Left renal cortex interstitium (tissue), 4 donors: ENCODE results near the gene GRHL3. TPM values are rescaled to one million over a fixed set of nuclear protein-coding genes. Genes with fewer than 3 reads are reported as not detected.

ENCODE experiments used
- DNase-seq, 4 donors: peaks; one replicate each; pipeline ENCODE4 v3.0.0-alpha.2; 2013; ENCODE audit warnings: low read depth in 4 of 4, low spot score in 2 of 4, missing footprints in 1 of 4
- polyA plus RNA-seq, 4 donors: library from polyadenylated mRNA; unstranded; fragments of 120-200 nt; gene quantifications; one replicate each; pipeline ENCODE4 v1.2.1, GENCODE V29; 2013; ENCODE audit not compliant: insufficient read length in 4 of 4

Gene GRHL3
- polyA plus RNA-seq, 4 donors, result 2.7 to 6.1 (median 4.5) TPM

DNA sequence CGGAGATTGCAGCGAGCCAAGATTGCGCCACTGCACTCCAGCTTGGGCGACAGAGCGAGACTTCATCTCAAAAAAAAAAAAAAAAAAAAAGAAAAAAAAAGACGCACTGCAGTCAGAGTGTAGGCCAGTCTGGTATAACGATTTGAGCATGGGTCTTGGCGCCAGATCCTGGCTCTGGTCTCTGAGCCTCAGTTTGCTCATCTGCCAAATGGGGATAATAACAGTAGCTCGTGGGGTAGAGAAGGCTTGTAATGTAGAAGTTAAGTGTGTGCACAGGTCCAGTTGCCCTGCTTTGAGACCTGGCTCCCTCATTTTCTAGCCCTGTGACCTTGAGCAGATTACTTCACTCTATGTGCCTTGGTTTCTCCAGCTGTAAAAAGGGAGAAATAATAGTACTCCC lies 26.3 kb upstream of the GRHL3 start:
- no peak for DNase-seq

DNA sequence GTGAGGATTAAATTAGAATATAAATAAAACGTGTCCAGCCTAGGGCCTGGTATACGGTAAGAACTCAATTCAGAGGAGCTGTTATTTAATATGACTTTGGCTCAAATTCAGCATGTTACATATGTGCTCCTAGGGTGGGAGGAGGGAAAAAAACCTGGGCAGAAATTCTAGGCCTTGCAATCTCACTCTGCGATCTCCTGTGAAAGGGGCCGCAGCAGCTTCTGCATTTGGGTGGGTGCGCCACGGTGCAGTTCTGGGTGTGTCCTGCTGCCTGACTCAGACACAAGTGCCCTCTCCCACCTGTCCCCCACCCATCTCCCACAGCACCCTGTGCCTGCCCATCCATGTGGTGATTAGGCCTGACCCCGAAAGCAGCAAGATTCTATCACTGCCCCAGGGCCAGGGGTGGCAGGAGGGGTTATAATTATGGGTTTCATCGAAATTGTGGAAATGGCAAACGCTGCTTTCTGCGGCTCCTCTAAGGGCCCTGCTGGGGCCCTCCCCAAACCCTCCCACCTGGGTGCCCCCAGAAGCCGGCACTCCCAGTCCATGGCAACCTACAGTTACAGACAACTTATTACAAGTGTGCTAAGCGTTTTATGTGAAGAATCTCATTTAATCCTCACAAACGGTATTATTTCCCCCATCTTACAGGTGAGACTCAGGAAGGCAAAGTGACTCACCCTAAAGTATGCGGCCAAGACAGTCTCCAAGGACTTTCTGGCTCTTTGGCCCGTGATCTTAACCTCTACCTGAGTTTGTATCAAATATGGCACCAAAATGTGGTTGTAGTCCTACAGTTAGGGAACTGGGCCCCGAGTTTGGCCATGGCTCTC lies 25.5 kb upstream of the GRHL3 start:
- DNase-seq, result no peak

DNA sequence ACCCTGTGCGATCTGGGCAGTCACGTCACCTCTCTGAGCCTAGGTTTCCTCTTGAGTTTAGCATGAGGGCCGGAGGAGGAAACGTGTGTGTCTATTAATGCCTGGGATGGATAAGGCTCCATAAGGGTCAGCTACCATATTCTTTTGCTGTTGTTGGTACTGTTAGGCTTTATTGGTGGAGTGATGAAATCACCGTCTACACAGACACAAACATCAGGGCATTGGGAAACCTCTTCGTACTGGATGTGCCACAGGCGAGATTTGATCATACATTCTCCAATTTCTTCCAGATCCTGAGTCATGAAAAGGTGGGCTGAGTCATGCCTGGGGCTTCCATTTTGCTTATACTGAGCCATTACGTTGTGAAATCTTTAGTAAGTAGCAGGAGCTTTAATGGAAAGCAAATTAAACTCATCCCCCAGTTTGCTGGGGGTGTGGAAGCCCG lies 24.9 kb upstream of the GRHL3 start:
- peak in 2 of 4 donors; percentile 15 to 29 for DNase-seq

DNA sequence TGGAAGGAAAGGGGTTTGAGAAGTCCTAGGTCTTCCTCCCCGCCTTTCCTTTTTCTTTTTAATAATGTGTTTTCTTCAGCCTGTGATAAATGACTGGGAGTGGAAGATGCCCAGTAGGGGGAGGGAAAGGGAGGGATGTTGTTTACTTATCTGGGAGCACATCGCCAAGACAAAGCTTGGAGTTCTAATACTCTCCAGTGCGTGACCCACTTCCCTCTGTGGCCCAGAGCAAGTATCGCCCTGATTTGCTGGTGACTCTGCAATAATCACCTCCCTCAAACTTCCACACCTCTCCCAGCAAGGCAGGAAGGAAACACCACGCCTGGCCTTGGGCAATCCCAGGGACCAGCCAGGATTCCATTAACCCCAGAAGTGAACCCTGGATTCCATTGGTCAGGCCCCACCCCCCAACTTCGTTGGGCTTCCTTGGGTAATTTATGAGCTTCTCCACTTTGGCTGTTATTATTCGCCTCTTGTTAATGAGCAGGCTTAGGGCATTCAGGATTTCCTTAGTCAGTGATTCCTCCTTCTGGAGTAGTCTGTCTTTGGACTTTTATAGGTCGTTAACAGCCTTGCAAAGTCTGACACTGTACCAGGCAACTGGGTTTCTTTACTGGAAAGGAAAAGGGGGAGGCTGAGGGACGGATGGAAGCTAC lies 24.3 kb upstream of the GRHL3 start:
- peak; percentile 23 to 62 (median 51) for DNase-seq

DNA sequence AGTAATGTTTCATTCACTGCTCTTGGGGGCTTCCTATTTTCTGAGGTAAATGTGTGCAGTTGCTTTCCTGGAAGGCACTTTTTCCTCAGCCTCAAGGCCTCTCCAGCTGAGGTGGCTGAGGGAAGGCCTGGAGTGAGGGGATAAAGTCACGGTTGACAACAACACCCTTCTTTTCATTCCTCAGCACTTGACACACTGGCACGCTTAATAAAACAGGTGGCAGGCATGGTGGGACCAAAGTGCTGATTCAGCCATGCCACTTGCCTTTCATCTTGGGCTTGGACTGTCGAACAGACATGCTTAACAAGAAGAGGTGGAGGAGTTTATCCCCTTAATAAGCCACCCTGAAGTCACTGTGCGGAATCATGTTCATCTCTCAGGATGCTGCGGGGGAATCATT lies 23.6 kb upstream of the GRHL3 start:
- no peak for DNase-seq

DNA sequence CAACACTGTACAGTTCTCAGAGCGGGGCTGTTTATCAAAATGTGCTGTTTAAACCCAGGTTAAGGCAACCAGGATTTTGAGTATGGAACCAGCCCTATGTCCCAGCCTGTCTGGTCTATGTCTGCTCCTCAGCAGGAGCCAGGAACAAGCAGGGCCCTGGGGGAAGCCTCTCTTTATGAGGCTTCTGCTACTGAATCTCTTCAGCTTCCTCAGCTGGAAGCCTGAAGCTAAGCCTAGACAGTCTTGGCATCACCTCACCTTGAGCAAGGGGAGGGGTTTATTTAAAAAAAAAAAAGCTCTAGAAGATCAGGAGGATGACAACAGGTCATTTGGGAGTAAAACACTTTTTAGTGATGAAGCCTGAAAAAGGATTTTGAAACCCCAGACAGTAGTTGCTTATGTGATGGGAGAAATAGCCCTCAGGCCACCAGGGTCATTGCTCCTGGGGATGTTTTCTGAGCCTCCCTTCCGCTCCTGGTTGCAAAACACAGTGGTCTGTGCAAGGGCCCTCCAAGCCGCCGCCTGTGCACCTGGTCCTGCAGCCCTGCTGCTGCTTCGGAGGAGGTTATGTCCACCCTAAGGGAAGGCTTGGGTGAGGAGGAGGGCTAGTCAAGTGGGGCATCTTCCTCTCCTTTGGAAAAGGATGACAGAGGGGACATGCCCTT lies 21.8 kb upstream of the GRHL3 start:
- DNase-seq, result no peak

DNA sequence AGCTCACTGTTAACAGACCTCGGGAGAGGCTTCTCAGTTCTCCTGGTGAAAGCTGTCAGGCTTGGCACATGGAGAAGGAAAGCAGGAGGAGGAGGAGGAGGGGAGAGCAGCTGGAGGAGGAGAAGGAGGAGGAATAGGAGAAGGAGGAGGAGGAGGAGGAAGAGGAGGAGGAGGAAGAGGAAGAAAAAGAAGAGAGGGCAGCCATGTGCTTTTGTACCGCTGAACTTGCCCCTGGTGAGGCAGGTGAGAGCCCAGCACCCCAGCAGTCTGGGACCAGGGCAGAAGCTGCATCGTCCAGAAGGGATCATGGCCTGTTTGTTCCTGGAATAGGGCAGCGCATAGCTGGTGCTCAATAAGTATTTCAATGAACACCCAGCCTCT lies 21.3 kb upstream of the GRHL3 start:
- no peak for DNase-seq

DNA sequence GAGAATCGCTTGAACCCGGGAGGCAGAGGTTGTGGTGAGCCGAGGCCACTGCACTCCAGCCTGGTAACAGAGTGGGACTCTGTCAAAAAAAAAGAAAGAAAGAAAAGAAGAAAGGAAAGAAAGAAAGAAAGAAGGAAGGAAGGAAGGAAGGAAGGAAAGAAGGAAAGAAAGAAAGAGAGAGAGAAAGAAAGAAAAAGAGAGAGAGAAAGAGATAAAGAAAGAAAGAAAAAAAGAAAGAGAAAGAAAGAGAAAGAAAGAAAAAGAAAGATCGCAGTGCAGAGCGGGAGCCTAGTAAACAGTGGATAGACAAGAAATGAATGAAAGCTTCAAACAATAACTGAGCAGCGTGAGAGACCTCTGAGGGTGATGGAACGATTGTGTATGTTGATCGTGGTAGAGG lies 20.6 kb upstream of the GRHL3 start:
- no peak for DNase-seq

DNA sequence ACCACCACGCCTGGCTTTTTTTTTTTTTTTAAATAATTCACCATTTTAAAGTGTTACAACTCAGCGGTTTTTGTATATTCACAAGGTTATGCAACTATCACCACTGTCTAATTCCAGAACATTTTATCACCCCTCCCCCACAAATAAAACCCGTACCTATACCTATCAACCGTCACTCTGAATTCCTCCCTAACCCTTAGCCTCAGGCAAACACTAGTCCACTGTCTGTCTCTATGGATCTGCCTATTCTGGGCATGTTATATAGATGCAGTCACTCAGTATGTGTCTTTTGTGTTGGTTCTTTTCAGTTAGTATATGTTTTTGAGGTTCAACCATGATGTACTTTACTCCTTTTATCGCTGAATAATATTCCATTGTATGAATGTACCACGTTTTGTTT lies 19.3 kb upstream of the GRHL3 start:
- DNase-seq, result no peak

DNA sequence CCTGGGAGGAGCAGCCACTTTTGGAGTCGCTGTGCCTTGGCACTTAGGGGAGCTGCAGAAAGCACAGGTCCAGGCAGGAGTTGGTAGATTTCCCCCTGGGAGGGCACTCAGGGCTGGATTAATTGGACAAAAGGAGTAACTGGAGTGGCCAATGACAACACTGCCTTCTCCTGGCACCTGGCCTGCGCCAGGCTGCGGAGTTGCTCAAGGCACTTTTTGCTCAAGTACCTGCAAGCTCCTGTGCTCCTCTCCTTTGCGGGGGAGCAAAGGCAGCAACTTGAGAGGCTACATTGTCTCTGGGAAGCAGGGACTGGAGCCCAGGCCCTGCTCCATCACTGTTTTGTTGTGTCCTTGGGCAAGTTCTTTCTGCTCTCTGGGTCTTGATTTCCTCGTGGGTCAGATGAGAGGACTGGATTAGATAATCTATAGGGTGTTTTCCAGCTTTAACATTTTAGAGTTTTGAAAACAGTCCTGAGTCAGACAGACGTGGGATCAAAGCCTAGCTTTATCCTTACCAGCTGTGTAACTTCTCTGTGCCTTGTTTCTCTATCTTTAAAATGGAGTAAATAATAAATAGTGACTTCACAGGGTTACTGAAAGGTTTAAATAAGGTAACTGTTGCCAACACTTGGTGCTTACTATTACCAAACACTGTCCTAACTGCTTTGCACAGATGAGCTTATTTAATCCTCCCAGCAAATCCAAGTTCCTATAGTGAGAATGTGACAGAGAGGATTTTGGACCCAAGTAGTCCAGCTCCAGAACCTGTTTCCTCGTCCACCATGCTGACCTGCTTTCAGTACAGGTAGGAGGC lies 18.0 kb upstream of the GRHL3 start:
- no peak for DNase-seq

DNA sequence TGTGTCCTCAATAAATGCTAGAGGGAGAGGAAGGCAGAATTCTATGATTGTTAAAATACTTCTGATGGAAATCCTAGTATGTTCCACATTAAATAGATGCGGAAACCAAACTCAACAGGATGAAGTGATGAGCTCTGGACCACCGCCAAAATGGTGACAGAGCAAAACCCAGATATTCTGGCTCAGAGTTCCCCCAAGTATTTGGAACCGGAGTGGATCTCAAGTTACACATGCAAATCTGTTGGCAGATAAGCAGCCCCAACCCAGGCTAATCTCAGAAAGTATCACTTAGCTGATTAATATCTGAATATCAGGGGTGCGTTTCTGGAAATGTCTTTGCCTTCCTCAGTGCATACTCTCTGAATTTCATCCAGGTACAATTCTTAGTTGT lies 17.4 kb upstream of the GRHL3 start:
- no peak for DNase-seq

DNA sequence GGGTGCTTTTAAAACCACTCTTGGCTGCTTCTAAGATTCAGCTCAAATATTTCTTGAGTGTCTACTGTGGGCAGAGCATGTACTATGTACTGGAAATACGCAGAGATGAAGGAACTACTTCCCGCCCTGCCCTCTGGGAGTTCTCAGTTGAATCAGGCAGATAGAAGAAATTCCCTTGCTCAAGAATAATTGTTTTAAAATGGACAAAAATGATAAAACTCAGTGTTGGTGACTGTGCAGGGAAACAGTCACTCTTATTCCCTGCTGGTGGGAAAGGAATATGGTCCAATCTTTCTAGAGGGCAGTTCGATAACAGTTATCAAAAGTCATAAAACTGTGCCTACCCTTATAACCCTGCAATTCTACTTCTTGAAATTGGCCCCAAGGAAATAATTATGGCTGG lies 16.9 kb upstream of the GRHL3 start:
- DNase-seq, result no peak

DNA sequence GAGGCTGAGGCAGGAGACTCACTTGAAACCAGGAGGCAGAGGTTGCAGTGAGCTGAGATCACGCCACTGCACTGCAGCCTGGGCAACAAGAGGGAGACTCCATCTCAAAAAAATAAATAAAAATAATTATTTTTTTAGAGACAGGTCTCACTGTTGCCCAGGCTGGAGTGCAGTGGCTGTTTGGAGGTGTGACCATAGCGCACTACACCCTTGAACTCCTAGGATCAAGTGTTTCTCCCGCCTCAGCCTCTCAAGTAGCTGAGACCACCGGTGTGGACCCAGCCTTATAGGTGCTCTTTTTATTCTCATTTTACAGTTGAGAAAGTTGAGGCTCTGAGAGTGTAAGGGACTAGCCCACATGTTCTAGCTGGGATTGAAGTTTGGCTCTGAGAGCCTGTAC lies 15.6 kb upstream of the GRHL3 start:
- no peak for DNase-seq

DNA sequence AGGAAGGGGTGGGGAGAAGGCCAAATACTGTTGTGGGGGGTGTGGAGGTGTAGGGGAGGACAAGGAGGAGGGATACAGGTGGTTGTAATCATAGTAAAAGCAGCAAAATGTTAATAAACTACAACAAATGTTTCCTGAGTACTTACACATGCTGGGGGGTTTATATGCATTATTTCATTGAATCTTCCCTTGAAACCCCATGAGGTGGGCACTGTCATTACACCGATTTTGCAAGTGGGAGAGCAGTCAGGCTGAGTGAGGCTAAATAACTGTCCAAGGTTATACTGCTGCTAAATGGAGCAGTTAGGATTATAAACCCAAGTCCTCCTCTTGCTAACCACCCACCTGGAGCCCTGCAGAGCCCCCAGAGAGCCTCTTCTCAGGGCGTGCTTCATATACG lies 14.4 kb upstream of the GRHL3 start:
- DNase-seq, result no peak

DNA sequence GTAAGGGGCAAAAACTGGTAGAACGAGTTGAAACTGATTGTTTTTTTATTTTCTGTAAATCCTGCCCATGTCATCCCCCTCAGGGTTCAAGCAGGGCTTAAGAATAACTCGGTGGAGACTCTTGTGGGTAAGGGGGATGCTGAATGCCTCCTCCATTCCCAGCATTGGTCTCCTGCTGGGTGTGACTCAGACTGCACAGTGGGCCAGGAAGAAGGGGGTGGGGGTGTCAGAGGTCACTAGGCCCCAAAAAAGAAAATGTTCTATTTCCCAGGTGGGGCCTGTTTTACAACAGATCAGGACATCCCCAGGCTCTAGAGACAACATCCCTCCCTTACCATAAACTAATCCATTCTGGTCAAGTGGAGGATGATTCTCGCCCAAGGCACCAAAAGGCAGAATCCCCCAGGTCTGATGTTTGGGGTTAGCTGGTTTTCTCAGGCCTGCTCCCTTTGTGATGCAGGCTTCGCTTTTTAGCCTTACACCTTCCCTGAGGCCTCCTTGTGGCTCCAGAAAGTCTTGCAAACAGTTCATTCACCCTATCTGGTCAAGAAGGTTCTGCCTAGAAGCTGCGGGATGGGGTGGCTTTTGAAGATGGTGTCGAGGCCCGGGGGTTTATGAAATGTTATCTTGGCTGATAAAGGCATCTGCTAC lies 10.7 kb upstream of the GRHL3 start:
- no peak for DNase-seq

DNA sequence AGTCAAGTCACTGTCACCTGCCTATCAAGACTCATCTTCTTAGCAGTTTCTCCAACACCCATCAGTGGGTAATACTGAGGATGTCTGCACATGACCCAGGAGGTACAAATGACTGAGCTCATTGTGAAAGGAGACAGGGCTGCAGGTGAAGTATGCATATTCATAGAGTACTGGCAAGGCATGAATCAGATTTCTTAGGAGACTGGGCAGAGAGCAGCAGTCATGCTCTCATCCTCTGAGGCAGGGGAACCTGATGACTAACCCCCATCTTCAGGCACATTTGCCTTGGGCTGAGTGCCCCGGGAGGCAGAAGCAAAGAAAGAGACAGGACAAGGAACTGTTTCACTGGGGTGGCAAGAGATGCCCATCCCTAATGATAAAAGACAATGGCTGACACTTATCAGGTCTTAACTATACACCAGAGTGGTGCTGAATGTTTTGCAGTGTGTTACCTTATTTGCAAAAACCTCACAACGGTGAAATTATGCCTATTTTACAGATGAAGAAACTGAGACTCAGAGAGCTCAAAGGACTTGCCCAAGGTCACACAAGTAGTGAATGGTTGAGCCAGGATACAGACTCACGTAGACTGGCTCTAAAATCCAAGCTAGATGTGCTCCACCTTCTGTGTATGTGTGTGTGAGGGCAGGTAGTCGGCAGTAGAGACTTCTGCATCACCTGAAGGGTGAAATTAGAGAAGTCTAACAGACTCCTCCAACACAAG lies 9.2 kb upstream of the GRHL3 start:
- no peak for DNase-seq

DNA sequence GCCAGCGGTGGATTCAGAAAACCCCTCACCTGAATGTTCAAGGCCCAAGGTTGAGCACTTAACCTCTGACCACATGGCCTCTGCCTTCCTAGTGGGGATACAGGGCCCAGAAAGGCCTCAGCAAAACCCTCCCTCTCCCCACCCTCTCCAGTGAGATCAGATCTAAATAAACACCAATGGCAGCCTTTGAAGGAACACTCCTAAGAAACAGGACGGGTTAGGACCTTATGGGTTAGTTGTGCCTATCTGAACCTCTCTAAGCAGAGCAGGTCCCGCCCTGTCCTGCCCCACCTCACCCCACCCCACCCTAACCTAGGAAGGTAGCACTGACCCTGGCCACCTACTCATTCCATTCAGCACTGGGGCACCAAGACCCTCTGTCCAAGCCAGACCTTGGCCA lies 7.9 kb upstream of the GRHL3 start:
- DNase-seq, result no peak

DNA sequence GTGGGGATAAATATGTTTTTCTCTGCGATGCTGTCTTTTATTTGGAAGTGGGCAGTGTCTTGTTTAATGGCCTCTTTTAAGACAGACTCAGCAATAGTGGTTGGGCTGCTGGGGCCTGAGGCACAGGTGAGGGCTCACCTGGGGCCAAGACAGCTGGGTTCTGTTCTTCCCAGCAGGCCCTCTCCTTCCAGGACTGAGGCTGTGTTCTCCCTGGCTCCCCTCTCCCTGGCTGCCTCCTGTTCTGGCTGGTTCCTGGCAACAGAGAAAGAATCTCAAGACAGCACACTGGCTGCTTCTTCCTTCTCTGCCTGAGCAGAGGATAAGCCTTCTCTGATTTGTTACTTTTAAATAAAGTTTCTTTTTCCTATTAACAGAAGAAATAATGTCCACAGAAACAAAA lies 7.4 kb upstream of the GRHL3 start:
- no peak for DNase-seq

DNA sequence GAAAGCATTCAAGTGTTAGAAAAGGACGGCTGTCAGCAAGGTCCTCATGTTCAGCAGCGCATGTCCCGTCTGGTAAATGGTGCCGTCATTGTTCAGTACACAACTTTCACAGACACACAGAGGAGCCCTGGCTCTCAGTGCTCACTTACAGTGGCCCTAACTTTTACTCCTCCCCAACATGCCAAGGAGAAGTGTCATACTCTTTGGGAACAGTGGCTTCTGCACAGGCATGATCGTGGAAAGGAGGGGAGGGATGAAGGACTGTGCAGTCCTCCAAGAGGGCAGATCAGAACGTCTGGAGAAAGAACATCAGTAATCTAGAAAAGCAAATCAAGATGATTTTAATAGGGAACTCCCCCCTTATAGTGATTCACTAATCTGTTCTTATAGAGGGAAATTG lies 3.8 kb upstream of the GRHL3 start:
- DNase-seq, result no peak

DNA sequence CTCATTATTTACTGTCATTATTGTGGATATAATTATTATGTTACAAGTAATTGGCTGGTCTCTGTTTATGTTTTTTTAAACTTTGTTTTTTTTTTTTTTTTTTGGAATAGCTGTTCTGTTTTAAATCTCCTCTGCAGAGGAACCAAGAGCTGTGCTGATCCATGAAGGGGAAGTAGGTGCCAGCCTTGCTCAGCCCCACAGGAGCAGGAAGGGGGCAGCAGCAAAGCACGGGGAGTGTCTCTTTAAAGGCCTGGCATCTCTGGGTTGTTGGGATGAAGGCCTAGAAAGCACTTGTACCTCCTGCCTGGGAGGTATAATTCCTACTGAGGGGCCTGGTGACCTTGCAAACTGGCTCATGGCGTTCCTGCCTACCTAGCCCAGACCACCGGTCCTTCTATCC lies 2.5 kb upstream of the GRHL3 start:
- DNase-seq, result no peak
